CD4-positive, alpha-beta T cell (primary cell): ENCODE measurements around the gene ARL6. TPM values are rescaled to one million over a fixed set of nuclear protein-coding genes. Genes with fewer than 3 reads are reported as not detected.
A peak's percentile ranks its signal among the peaks of the same experiment; 100 is the strongest.

ENCODE experiments used
- ATAC-seq: fragments of 200-7000 bp; cut with Tn5 transposase; one replicate; pipeline ENCODE4 v1.10.0; 2022; ENCODE audit warnings: mild to moderate bottlenecking; ENCODE audit not compliant: poor library complexity
- CTCF ChIA-PET: fragments of 350-600 bp; sonication (Branson Sonifier 250); formaldehyde crosslinking; loops from one replicate; lab custom pipeline; 2021; ENCODE audit warnings: antibody characterized with exemption, inconsistent platforms; lab: Charles Lee
- POLR2A ChIA-PET: fragments of 350-600 bp; sonication (Branson Sonifier 250); formaldehyde crosslinking; loops from one replicate; lab custom pipeline; 2021; ENCODE audit warnings: antibody characterized with exemption, inconsistent platforms; lab: Charles Lee
- DNase-seq, 14 experiments: peaks; one replicate each; pipeline ENCODE4 v3.0.0-alpha.2; 2013 to 2020; ENCODE audit warnings: mixed read lengths in 2 of 14
- H3K27ac ChIP-seq, 2 donors: one replicate each; pipeline versions ENCODE4 v1.5.1 to v1.7.0; 2013; ENCODE audit warnings: low read length in 2 of 2, low read depth in 1 of 2, mild to moderate bottlenecking in 1 of 2
- H3K27me3 ChIP-seq, 2 experiments: 1 replicate in 1 of 2; 2 replicates in 1 of 2; pipeline versions ENCODE4 v1.6.1 to v1.7.0; 2013; ENCODE audit warnings: low read length in 2 of 2, control low read depth in 1 of 2, mild to moderate bottlenecking in 1 of 2, moderate library complexity in 1 of 2; ENCODE audit not compliant: insufficient read depth in 2 of 2, control insufficient read depth in 1 of 2
- H3K36me3 ChIP-seq: one replicate; pipeline ENCODE4 v1.6.1; 2013; ENCODE audit warnings: low read length, control low read depth; ENCODE audit not compliant: insufficient read depth
- H3K4me1 ChIP-seq: one replicate; pipeline ENCODE4 v1.6.1; 2013; ENCODE audit warnings: low read length, control low read depth; ENCODE audit not compliant: insufficient read depth
- H3K4me3 ChIP-seq: one replicate; pipeline ENCODE4 v1.5.1; 2013; ENCODE audit warnings: mild to moderate bottlenecking, low read length, moderate library complexity
- H3K9me3 ChIP-seq, 2 experiments: 1 replicate in 1 of 2; 2 replicates in 1 of 2; pipeline versions ENCODE4 v1.6.1 to v1.7.0; 2013; ENCODE audit warnings: low read length in 2 of 2, mild to moderate bottlenecking in 2 of 2, control low read depth in 1 of 2, moderate library complexity in 1 of 2; ENCODE audit not compliant: control insufficient read depth in 1 of 2, insufficient read depth in 1 of 2
- H3K27ac Mint-ChIP-seq: one replicate; pipeline ENCODE4 v1.8.0; 2020; ENCODE audit warnings: mixed read lengths
- H3K27me3 Mint-ChIP-seq: one replicate; pipeline ENCODE4 v1.8.0; 2021; ENCODE audit warnings: mixed read lengths
- H3K36me3 Mint-ChIP-seq: one replicate; pipeline ENCODE4 v1.8.0; 2021; ENCODE audit warnings: low read depth, mixed read lengths
- H3K4me1 Mint-ChIP-seq: one replicate; pipeline ENCODE4 v1.8.0; 2021; ENCODE audit warnings: low read depth, mixed read lengths
- H3K4me3 Mint-ChIP-seq: one replicate; pipeline ENCODE4 v1.8.0; 2020; ENCODE audit warnings: mild to moderate bottlenecking, mixed read lengths
- H3K9me3 Mint-ChIP-seq: one replicate; pipeline ENCODE4 v1.8.0; 2020; ENCODE audit warnings: mixed read lengths
- intact Hi-C, 2 experiments: fragments of 100-400 bp; cut with DNase I in 1 of 2; cut with micrococcal nuclease in 1 of 2; formaldehyde crosslinking; loops; one replicate each; pipeline versions ENCODE4 v1.15.1 to v1.9.0; 2023 to 2025; cut with DNase I, micrococcal nuclease
- total RNA-seq, 174 experiments: library from RNA in 2 of 174; stranded (reverse) in 2 of 174; gene quantifications; one replicate each; pipeline ENCODE4 v1.2.3 and lab custom pipeline; 2021 to 2026
- TF ChIP-seq, protein P1 (sequence below): fragments of 200-600 bp; IDR thresholded peaks from one replicate; pipeline ENCODE4 v1.8.0; 2022; ENCODE audit warnings: antibody characterized with exemption, mild to moderate bottlenecking

The ARL6 gene
- total RNA-seq, 2 experiments from 2014 or later: 1.3 to 2.1 TPM

DNA sequence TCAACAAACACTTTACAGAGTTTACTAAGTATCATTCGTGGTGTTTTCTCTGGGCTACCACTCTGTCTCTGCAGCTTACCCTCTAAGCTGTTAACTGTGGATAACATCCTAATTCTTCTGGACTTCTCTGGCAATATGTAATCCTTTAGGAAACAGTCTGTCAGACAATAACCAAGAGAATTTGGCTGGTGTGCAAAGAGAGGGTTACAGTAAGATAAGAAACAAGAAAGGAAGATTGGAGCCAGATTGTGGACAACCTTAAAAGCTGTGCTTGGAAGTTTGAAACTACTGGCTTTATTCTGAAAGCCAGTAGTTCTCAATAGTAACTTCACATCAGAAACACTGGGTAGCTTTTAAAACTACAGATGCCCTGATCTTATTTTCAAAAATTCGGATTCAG is 778 bp downstream of the ARL6 start:
- POLR2A ChIA-PET: interaction anchor here (1.1 to 1.3 kb wide), 2 partner anchors 11 to 12 kb away, joined by 3 to 4 read pairs; no protein-coding TSS in a partner anchor
- H3K4me3 ChIP-seq: no peak overlapping the region
- TF ChIP-seq, protein P1, sequence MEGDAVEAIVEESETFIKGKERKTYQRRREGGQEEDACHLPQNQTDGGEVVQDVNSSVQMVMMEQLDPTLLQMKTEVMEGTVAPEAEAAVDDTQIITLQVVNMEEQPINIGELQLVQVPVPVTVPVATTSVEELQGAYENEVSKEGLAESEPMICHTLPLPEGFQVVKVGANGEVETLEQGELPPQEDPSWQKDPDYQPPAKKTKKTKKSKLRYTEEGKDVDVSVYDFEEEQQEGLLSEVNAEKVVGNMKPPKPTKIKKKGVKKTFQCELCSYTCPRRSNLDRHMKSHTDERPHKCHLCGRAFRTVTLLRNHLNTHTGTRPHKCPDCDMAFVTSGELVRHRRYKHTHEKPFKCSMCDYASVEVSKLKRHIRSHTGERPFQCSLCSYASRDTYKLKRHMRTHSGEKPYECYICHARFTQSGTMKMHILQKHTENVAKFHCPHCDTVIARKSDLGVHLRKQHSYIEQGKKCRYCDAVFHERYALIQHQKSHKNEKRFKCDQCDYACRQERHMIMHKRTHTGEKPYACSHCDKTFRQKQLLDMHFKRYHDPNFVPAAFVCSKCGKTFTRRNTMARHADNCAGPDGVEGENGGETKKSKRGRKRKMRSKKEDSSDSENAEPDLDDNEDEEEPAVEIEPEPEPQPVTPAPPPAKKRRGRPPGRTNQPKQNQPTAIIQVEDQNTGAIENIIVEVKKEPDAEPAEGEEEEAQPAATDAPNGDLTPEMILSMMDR: no peak

DNA sequence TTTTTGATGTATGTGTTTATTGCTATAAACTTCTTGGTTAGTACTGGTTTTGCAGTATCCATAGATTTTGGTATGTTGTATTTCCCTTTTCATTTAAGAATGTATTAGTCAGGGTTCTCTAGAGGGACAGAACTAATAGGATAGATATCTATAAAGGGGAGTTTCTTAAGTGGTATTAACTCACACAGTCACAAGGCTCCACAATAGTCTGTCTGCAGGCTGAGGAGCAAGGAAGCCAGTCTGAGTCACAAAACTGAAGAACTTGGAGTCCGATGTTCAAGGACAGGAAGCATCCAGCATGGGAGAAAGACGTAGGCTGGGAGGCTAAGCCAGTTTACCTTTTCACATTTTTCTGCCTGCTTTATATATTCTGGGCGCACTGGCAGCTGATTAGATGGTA is 8.4 kb downstream of the ARL6 start:
- Mint-ChIP-seq H3K36me3 (peaks cover 72% of the 10 kb centered on the region), H3K4me3 (no peak overlapping the region)

More for the DNA sequence above, 778 bp downstream of the ARL6 start:
- no peak for ATAC-seq
- Mint-ChIP-seq H3K27ac (peak overlapping the region; percentile 87), H3K36me3 (peaks cover 28% of the 10 kb centered on the region), H3K4me1 (peaks cover 39% of the 10 kb centered on the region), H3K27me3 (no peaks in the 10 kb centered on the region), H3K9me3 (no peaks in the 10 kb centered on the region), H3K4me3 (peak overlapping the region; percentile 96)
- no peak overlapping the region for H3K27ac ChIP-seq
- no peaks in the 10 kb centered on the region for H3K27me3 ChIP-seq
- no peaks in the 10 kb centered on the region for H3K9me3 ChIP-seq
- DNase-seq: no peak
- H3K4me1 ChIP-seq: peaks cover 9% of the 10 kb centered on the region
- intact Hi-C loops: loop anchor here in 1 of 2 experiments (5.0 to 10.0 kb wide), 3 partner anchors 57 to 1129 kb away; partner anchors contain the start of genes CPOX and CRYBG3
- CTCF ChIA-PET: interaction anchor here (1.0 to 1.7 kb wide), 3 partner anchors 45 to 274 kb away, joined by 3 to 6 read pairs (median 4); partner anchors contain the start of gene CRYBG3
- no peaks in the 10 kb centered on the region for H3K36me3 ChIP-seq

DNA sequence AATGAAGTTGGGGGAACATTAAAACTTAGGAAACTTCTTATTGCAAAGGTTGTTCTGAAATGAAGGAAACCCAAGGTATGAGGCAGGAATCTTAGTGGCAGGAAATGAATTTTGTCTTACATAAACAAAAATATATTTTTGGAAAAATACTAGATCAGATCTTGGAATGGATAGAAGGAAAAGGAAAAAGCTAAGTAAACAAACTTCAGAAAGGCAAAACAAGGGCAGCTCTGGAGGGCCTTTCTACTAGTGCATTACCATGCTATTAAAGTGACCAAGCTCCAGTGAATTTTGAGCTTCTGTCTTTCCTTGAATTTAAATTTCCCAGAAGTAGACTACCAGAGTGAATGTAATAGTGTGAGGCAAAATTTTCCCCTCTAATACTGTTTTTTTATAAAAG is 13.6 kb downstream of the ARL6 start:
- ATAC-seq (no peak), DNase-seq (no peak)
- H3K4me1 ChIP-seq: no peaks in the 10 kb centered on the region
- no peak overlapping the region for H3K27ac ChIP-seq
- CTCF ChIA-PET: no interaction called here
- Mint-ChIP-seq H3K4me3 (no peak overlapping the region), H3K27ac (no peak overlapping the region), H3K27me3 (no peaks in the 10 kb centered on the region), H3K4me1 (no peaks in the 10 kb centered on the region), H3K9me3 (no peaks in the 10 kb centered on the region), H3K36me3 (peaks cover 45% of the 10 kb centered on the region)
- no peaks in the 10 kb centered on the region for H3K36me3 ChIP-seq
- H3K27me3 ChIP-seq: no peaks in the 10 kb centered on the region
- TF ChIP-seq, protein P1: no peak
- POLR2A ChIA-PET: no interaction called here
- H3K4me3 ChIP-seq: no peak overlapping the region
- no peaks in the 10 kb centered on the region for H3K9me3 ChIP-seq
- intact Hi-C loops: no loop called here

More for the DNA sequence above, 8.4 kb downstream of the ARL6 start:
- DNase-seq: no peak
- Histone ChIP-seq H3K9me3 (no peaks in the 10 kb centered on the region), H3K27ac (no peak overlapping the region), H3K4me3 (no peak overlapping the region), H3K4me1 (no peaks in the 10 kb centered on the region), H3K27me3 (no peaks in the 10 kb centered on the region), H3K36me3 (no peaks in the 10 kb centered on the region)
- ChIA-PET CTCF (no interaction called here), POLR2A (no interaction called here)
- H3K4me1 Mint-ChIP-seq: no peaks in the 10 kb centered on the region
- intact Hi-C loops: no loop called here
- TF ChIP-seq, protein P1: no peak
- no peaks in the 10 kb centered on the region for H3K27me3 Mint-ChIP-seq
- no peaks in the 10 kb centered on the region for H3K9me3 Mint-ChIP-seq
- H3K27ac Mint-ChIP-seq: no peak overlapping the region
- ATAC-seq: no peak
